Measurements from ENCODE around the gene RGS3.

DNA sequence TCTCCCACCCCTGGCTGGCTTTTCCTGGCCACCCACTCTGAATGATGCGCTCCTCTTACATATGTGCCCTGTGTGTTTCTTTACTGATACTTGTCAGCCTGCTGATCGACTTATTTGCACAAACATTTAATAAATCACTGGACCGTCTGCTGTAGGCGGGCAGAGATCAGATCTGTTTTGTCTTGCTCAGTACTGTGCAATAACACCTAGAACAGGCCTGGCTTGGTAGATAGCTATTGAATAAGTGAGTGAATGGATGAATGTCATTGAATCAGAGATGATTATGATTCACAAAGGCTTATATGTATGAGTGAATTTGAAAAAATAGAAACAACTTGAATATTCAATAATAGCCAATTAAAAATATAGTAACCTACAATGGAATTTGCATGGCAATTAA is 165.1 kb downstream of the RGS3 start:
- TF ChIP-seq POLR2A (IDR thresholded peaks at IDR 0.05), result no peak
- TF ChIP-seq, protein P1, sequence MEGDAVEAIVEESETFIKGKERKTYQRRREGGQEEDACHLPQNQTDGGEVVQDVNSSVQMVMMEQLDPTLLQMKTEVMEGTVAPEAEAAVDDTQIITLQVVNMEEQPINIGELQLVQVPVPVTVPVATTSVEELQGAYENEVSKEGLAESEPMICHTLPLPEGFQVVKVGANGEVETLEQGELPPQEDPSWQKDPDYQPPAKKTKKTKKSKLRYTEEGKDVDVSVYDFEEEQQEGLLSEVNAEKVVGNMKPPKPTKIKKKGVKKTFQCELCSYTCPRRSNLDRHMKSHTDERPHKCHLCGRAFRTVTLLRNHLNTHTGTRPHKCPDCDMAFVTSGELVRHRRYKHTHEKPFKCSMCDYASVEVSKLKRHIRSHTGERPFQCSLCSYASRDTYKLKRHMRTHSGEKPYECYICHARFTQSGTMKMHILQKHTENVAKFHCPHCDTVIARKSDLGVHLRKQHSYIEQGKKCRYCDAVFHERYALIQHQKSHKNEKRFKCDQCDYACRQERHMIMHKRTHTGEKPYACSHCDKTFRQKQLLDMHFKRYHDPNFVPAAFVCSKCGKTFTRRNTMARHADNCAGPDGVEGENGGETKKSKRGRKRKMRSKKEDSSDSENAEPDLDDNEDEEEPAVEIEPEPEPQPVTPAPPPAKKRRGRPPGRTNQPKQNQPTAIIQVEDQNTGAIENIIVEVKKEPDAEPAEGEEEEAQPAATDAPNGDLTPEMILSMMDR (IDR thresholded peaks at IDR 0.05), result no peak

All from gastroesophageal sphincter (tissue), 3 donors.